Activated T-cell treated with anti-CD3 and anti-CD28 coated beads for 24 hours (primary cell): ENCODE measurements around the gene IP6K1.
"Not testable (repeated sequence)": the region's sequence is repeated elsewhere in the genome, so short reads cannot be mapped to it uniquely, and the experiment has no call there.

ENCODE experiments used
- DNase-seq: peaks from one replicate; pipeline ENCODE4 v3.0.0-alpha.2; 2020; ENCODE audit warnings: low read depth

The IP6K1 gene

GRCh38 chr3:49763981-49764380, 22.4 kb downstream of the IP6K1 start:
- DNase-seq, result no peak

GRCh38 chr3:49761661-49762060, 24.7 kb downstream of the IP6K1 start:
- no peak for DNase-seq

GRCh38 chr3:49759226-49759625, 27.1 kb downstream of the IP6K1 start:
- no peak for DNase-seq

- DNase-seq, result no peak
Measured at GRCh38 chr3:49757197-49757596, 29.1 kb downstream of the IP6K1 start.

DNA sequence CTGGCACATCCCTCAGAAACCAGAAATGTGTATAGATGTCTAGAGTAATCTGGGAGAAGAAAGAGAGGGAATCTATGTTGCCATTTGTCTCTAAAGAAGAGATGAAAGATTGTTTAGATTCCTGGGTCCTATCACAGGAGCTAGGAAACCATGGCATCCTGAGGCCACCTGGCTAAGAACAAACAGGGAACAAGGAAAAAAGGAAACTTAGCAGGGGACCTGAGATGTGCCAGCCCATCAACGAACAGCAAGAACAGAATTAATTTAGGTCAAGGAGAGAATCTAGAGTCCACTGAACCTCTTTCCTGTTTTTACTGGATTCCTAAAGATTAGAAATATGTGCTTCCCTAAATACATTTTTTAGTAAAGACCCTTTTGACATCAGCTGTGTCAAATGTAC, 30.3 kb downstream of the IP6K1 start:
- DNase-seq, result no peak

DNA sequence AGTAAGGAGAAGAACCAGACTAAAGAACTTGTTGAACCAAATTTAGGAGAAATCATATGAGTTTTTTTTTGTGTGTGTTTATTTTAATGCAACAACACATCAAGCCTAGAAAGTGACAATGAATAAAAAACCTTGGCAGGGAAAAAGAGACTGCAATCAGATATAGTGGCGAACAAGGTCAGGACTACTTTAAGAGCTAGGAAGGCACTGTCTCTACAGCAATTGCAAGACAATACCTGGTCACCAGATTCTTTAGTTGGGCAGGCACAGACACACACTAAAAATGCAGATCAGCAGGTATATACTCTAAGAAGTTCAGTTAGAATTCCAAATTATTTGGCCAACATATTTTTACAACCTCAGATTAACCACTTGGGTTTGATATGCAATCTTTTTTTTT, 31.8 kb downstream of the IP6K1 start:
- no peak for DNase-seq

- DNase-seq, result no peak
Measured at GRCh38 chr3:49751501-49751900, 34.8 kb downstream of the IP6K1 start.

DNA sequence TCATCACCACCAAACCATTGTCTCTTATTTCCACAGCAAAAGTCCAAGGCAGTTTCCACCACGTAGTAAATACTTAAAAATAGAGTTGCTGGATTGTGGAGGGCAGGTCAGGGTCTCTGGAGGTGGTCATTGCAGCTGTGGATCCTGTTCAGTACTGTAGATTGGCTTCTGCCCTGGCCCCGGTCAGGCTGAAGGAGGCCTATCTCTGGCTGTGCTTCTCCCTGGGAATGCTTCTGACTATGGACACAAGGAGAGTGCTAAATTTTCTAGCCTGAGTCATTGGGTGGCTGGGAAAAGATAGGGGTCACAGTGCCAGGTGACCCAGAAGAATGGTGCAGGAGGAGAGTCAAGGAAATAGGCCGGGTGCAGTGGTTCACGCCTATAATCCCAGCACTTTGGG, 36.3 kb downstream of the IP6K1 start:
- DNase-seq, result no peak

DNA sequence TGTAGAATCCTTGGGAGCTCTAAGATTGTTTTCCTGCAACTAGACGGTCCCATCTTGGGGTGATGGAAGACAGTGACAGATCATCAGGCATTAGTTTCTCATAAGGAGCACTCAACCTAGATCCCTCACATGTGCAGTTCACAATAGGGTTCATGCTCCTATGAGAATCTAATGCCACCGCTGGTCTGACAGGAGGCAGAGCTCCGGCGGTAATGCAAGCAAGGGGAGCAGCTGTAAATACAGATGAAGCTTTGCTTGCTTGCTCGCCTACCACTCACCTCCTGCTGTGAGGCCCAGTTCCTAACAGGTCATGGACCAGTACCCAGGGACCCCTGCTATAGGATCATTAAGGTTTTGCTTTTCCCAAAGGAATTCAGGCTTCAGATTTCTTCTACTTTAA, 37.5 kb downstream of the IP6K1 start:
- DNase-seq, result not testable (repeated sequence)

DNA sequence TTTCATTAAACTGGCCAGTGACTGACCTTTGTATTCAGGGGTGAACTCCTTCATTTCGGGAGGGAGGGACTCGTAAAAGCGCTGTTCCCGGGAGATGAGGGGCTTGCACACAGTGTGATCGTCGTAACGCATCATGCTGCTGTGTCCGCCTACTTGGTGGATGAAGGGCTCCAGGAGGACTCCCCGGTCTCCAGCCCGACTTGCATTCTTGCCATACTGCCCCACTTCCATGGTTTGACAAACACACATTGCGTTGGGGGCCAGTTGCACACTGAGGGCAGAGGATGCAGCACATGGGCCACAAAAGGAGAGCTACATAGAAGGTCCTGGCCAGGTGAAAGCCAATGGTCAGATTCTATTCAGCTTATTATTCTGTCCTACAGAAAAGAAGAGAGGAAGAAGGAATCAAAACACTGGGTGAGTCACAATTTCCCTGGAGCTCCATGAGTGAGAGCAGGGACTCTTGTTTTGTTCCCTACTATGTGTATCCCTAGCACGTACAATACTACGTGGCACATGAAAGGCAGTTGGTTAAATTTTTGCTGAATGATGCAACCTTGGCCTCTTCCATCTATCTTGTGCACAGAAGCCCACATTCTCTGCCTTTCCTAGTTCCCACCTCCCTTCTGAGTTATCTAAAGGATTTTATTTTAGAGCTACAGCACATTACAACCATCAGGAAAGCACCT, 38.4 kb downstream of the IP6K1 start:
- no peak for DNase-seq

GRCh38 chr3:49745986-49746385, 40.4 kb downstream of the IP6K1 start:
- no peak for DNase-seq

- no peak for DNase-seq
Measured at GRCh38 chr3:49740427-49740826, 45.9 kb downstream of the IP6K1 start.

DNA sequence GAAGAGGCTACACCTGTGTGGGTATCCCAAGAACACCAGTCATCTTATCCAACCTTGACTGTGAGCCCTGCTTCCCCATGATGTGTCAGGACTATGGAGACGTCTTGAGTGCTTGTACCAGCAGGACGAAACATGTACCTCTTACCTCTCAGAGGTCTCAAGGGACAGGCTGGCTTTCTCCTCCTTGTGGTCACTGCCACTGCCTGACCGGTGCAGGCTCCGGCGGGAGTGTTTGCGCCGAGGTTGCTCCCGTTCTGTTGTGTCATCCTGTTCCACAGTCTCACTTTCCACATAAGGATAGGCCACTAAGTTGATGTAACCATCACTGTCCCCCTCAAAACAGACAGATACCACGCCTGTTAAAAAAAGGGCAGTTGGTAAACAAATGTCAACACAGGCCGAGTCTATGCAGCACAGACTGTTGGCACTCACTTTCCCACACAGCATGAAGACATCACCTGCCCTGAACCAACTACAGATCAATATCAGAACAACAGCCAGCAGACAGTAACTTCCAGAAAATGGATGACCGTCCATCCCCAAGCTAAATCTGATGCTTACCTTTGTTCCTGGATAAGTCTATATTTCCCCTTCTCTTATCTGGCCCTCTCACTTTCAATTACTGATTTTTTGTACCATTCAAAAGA, 48.2 kb downstream of the IP6K1 start:
- no peak for DNase-seq

GRCh38 chr3:49734752-49735151, 51.6 kb downstream of the IP6K1 start:
- no peak for DNase-seq

- DNase-seq, result no peak
Measured at GRCh38 chr3:49733551-49733950, 52.8 kb downstream of the IP6K1 start.

DNA sequence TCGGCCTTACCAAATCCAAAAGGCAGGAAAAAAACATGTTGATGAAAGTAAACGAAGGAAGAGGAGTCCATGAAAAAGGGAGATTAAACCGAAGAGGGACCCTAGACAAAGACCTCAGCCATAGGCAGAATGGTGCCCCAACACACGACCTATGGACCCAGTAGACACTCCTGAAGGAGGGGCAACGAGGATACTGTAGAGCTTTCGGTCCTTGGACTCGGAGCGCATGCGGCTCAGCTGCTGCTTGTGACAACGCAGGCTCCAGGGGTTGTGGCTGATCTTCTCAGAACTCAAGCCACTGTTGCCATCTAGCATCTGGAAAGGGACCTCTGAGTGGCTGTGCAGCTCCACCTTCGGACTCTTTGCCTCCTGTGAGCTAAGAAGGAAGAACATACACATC, 53.7 kb downstream of the IP6K1 start:
- no peak for DNase-seq

DNA sequence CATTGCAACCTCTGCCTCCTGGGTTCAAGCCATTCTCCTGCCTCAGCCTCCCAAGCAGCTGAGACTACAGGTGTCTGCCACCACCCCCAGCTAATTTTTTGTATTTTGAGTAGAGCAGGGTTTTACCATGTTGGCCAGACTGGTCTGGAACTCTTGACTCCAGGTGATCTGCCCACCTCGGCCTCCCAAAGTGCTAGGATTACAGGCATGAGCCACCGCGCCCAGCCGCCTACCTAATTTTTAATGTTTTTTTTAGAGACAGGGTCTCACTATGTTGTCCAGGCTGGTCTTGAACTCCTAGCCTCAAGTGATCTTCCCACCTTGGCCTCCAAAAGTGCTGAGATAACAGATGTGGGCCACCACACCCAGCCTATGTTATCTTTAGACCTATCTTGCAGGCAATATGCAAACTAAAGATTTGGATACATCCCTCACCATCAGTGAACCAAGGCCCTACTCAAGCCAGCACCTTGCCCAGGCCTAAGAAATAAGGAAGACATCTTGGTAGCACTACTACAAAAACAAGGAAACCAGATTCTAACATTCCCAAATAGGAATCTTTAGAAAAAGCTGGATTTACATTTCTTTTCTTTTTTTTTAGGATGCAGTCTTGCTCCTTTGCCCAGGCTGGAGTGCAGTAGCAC, 56.3 kb downstream of the IP6K1 start:
- DNase-seq, result no peak

GRCh38 chr3:49727924-49728361, 58.4 kb downstream of the IP6K1 start:
- no peak for DNase-seq

DNA sequence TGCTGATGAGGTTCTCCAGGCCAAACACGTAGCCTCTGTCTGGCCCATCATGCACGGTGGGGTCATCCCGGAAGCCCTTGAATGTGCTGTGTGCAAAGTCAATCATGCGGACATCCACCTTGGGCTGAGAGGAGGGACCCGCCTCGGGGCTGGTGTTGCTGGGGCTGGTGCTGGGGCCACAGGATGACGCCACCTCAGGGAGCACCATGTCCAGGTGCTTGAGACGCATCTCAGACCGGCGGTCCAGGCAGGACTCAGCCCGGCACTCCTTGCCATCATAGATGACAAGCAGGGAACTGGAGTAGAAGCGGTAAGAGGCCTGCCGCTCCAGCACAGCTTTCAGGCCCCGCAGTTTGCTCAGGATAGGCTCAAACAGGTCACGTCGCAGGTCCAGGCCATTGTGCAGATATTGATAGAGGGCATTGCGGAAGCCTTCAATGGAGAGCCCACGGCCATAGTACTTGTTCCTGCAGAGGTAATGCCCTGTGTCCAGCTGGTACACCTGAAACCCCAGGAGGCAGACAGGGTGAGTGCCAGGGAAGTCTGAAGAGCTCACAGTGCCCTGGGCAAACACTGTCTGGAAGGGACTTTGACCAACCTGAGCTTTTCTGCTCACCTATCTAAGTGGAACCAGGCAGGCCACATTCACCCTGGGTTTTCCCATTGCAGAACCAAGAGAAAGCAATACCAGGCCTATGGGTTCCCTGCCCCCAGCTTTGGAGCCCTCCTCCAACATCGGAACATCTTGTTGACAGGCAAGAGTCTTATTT, 59.0 kb downstream of the IP6K1 start:
- DNase-seq, result no peak

GRCh38 chr3:49725906-49726681, 60.2 kb downstream of the IP6K1 start:
- DNase-seq, result no peak

DNA sequence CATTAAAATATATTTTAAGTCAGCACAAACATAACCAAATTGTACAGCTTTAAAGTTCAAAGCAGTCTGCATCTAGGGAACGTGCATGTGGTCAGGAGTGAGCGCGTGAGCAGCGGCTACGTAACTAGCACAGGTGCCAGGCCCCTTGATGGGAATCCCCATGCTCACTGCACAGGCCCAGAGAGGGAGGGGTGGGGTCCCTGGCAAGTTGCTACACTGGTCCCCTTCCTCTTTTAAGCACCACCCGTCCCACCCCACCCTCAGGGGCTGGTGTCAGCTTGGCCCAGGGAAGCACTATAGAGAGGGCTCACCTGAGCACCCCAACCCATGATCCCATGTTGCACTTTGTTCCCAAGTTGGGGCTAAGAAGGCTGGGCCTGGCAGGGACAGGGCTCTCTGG, 61.8 kb downstream of the IP6K1 start:
- DNase-seq, result no peak
